Right atrium auricular region (tissue), 2 donors: Measurements from ENCODE around the gene RNF43. TPM values are rescaled to one million over a fixed set of nuclear protein-coding genes. Genes with fewer than 3 reads are reported as not detected.
A peak's percentile ranks its signal among the peaks of the same experiment; 100 is the strongest.

Experiments used
- DNase-seq: peaks from one replicate; pipeline ENCODE4 v3.0.0-alpha.2; 2019; ENCODE audit warnings: low spot score
- H3K27ac ChIP-seq, 2 donors: fragments of 200-600 bp; sonication (generic); 1 replicate in 1 of 2; 2 replicates in 1 of 2; pipeline ENCODE4 v1.5.1; 2016 to 2019
- H3K27me3 ChIP-seq, 2 donors: fragments of 200-600 bp; sonication (generic); one replicate each; pipeline versions ENCODE4 v1.5.1 to v1.6.0; 2017 to 2019
- H3K36me3 ChIP-seq: fragments of 200-600 bp; sonication (generic); one replicate; pipeline ENCODE4 v1.5.1; 2016
- H3K4me1 ChIP-seq, 2 donors: fragments of 200-600 bp; sonication (generic); one replicate each; pipeline versions ENCODE4 v1.5.1 to v1.6.0; 2017 to 2019
- H3K4me3 ChIP-seq, 2 donors: fragments of 200-600 bp; sonication (generic); 1 replicate in 1 of 2; 2 replicates in 1 of 2; pipeline ENCODE4 v1.5.1; 2017 to 2019; ENCODE audit warnings: mild to moderate bottlenecking in 1 of 2, moderate library complexity in 1 of 2
- H3K9me3 ChIP-seq, 2 donors: fragments of 200-600 bp; sonication (generic); one replicate each; pipeline ENCODE4 v1.5.1; 2019
- CTCF ChIP-seq, 2 donors: fragments of 200-600 bp; sonication (generic); IDR thresholded peaks; one replicate each; pipeline ENCODE4 v1.5.1; 2019; ENCODE audit warnings: antibody characterized with exemption in 2 of 2
- total RNA-seq, 2 donors: library from RNA; depleted of rRNA; stranded (reverse); fragments of >200 nt; gene quantifications; one replicate each; pipeline ENCODE4 v1.1.0, GENCODE V29; 2016

Gene RNF43
- total RNA-seq, 2 donors from 2014 or later: 4.4 to 5.5 TPM

- peak overlapping the region; percentile 26 to 38 for H3K4me3 ChIP-seq
- DNase-seq: no peak
- TF ChIP-seq CTCF (IDR thresholded peaks at IDR 0.05): no peak
- no peaks in the 10 kb centered on the region for H3K36me3 ChIP-seq
- no peaks in the 10 kb centered on the region for H3K27me3 ChIP-seq
- H3K9me3 ChIP-seq: no peaks in the 10 kb centered on the region
- H3K4me1 ChIP-seq: peaks cover 0 to 3% of the 10 kb centered on the region in 2 donors
- peak overlapping the region; percentile 51 to 79 for H3K27ac ChIP-seq
Measured at GRCh38 chr17:58416937-58417299, 416 bp downstream of the RNF43 start.

GRCh38 chr17:58416396-58416795, 938 bp downstream of the RNF43 start:
- no peaks in the 10 kb centered on the region for H3K36me3 ChIP-seq
- DNase-seq: no peak
- peaks cover 0 to 3% of the 10 kb centered on the region in 2 donors for H3K4me1 ChIP-seq
- peak overlapping the region; percentile 26 to 38 for H3K4me3 ChIP-seq
- TF ChIP-seq CTCF (IDR thresholded peaks at IDR 0.05): no peak
- H3K27ac ChIP-seq: peak overlapping the region in 1 of 2 donors; percentile 79
- H3K9me3 ChIP-seq: no peaks in the 10 kb centered on the region
- no peaks in the 10 kb centered on the region for H3K27me3 ChIP-seq

GRCh38 chr17:58415371-58416055, 1.8 kb downstream of the RNF43 start:
- peaks cover 0 to 3% of the 10 kb centered on the region in 2 donors for H3K4me1 ChIP-seq
- DNase-seq: no peak
- H3K4me3 ChIP-seq: peak overlapping the region; percentile 18 to 26
- H3K27me3 ChIP-seq: no peaks in the 10 kb centered on the region
- peak overlapping the region in 1 of 2 donors; percentile 79 for H3K27ac ChIP-seq
- H3K36me3 ChIP-seq: no peaks in the 10 kb centered on the region
- H3K9me3 ChIP-seq: no peaks in the 10 kb centered on the region
- no peak for TF ChIP-seq CTCF (IDR thresholded peaks at IDR 0.05)

- Histone ChIP-seq H3K4me1 (peaks cover 0 to 3% of the 10 kb centered on the region in 2 donors), H3K36me3 (no peaks in the 10 kb centered on the region), H3K9me3 (no peaks in the 10 kb centered on the region), H3K27me3 (no peaks in the 10 kb centered on the region), H3K27ac (peak overlapping the region in 1 of 2 donors; percentile 79), H3K4me3 (peak overlapping the region in 1 of 2 donors; percentile 18)
- DNase-seq: no peak
- no peak for TF ChIP-seq CTCF (IDR thresholded peaks at IDR 0.05)
Measured at GRCh38 chr17:58414596-58414997, 2.7 kb downstream of the RNF43 start.

- H3K36me3 ChIP-seq: no peaks in the 10 kb centered on the region
- TF ChIP-seq CTCF (IDR thresholded peaks at IDR 0.05): no peak
- H3K4me1 ChIP-seq: peaks cover 0 to 3% of the 10 kb centered on the region in 2 donors
- no peak for DNase-seq
- H3K9me3 ChIP-seq: no peaks in the 10 kb centered on the region
- no peak overlapping the region for H3K27ac ChIP-seq
- H3K4me3 ChIP-seq: no peak overlapping the region
- no peaks in the 10 kb centered on the region for H3K27me3 ChIP-seq
Measured at GRCh38 chr17:58413684-58414083, 3.6 kb downstream of the RNF43 start.
